ENCODE data around the gene ARL16. TPM values are rescaled to one million over a fixed set of nuclear protein-coding genes. Genes with fewer than 3 reads are reported as not detected.

ARL16 gene
- total RNA-seq, 1 donor from 2014 or later = 53.7 TPM

GRCh38 chr17:81722184-81723120 lies 38.9 kb upstream of the ARL16 start:
- no peak for TF ChIP-seq CTCF (conservative IDR thresholded peaks at IDR 0.05)
- no peaks in the 10 kb centered on the region for H3K36me3 Mint-ChIP-seq (ENCODE audit: low read depth)
- no peak overlapping the region for H3K4me3 Mint-ChIP-seq
- no peaks in the 10 kb centered on the region for H3K9me3 Mint-ChIP-seq
- H3K4me1 Mint-ChIP-seq = no peaks in the 10 kb centered on the region
- H3K27ac Mint-ChIP-seq (ENCODE audit: unreplicated experiment) = no peak overlapping the region
- no peak for DNase-seq (ENCODE audit: low read depth, low spot score)
- H3K27me3 Mint-ChIP-seq (ENCODE audit: low read depth) = peaks cover 12% of the 10 kb centered on the region

GRCh38 chr17:81720267-81721071 lies 36.9 kb upstream of the ARL16 start:
- H3K9me3 Mint-ChIP-seq = no peaks in the 10 kb centered on the region
- H3K27me3 Mint-ChIP-seq (ENCODE audit: low read depth) = peaks cover 10% of the 10 kb centered on the region
- H3K27ac Mint-ChIP-seq (ENCODE audit: unreplicated experiment) = peak overlapping the region; percentile 19
- no peaks in the 10 kb centered on the region for H3K4me1 Mint-ChIP-seq
- peak overlapping the region; percentile 44 for H3K4me3 Mint-ChIP-seq
- no peak for DNase-seq (ENCODE audit: low read depth, low spot score)
- H3K36me3 Mint-ChIP-seq (ENCODE audit: low read depth) = no peaks in the 10 kb centered on the region
- TF ChIP-seq CTCF (conservative IDR thresholded peaks at IDR 0.05) = no peak

DNA sequence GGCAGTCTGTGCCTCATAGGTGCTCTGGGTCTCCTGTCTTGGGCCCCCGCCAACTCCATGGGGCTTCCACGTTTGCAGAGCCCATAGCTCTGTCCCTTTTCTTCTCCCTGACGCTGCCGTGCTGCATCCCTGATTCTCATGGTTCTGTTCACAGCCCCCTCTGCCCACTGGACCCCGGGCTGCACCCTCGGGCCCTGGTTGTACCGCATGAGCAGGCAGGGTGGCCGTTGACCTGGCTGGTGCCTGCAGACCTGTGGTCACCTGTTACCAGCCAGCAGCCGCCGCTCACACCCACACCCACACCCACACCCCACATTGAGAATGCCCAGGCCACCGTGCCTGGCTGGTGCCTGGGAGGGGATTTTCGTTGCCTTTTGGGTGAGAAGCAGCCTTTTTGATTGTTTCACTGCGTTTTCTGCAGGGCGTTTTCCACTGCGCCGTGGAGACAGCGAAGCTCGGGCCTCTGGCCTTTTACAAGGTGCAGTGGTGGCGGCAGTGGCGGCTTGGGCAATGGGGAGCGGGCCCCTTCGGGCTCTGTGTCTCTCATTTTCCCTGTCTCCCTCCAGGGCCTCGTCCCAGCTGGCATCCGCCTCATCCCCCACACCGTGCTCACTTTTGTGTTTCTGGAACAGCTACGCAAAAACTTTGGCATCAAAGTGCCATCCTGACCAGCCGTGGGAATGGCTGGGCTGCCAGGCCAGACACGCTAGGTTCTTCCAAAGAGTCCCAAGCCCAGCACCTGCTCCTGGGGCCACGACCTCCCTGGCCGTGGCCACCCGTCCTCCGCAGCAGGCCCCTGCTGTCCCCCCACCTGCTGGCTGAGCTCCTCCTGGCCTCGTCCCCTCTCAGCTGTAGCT lies 36.0 kb upstream of the ARL16 start:
- TF ChIP-seq CTCF (conservative IDR thresholded peaks at IDR 0.05) = no peak
- H3K27ac Mint-ChIP-seq (ENCODE audit: unreplicated experiment) = peak overlapping the region; percentile 19
- H3K4me3 Mint-ChIP-seq = no peak overlapping the region
- no peaks in the 10 kb centered on the region for H3K4me1 Mint-ChIP-seq
- H3K36me3 Mint-ChIP-seq (ENCODE audit: low read depth) = no peaks in the 10 kb centered on the region
- no peak for DNase-seq (ENCODE audit: low read depth, low spot score)
- H3K9me3 Mint-ChIP-seq = no peaks in the 10 kb centered on the region
- peaks cover 10% of the 10 kb centered on the region for H3K27me3 Mint-ChIP-seq (ENCODE audit: low read depth)

GRCh38 chr17:81717766-81718089 lies 34.1 kb upstream of the ARL16 start:
- peaks cover 6% of the 10 kb centered on the region for H3K36me3 Mint-ChIP-seq (ENCODE audit: low read depth)
- H3K4me1 Mint-ChIP-seq = peaks cover 7% of the 10 kb centered on the region
- no peak overlapping the region for H3K27ac Mint-ChIP-seq (ENCODE audit: unreplicated experiment)
- TF ChIP-seq CTCF (conservative IDR thresholded peaks at IDR 0.05) = no peak
- H3K4me3 Mint-ChIP-seq = peak overlapping the region; percentile 62
- H3K27me3 Mint-ChIP-seq (ENCODE audit: low read depth) = peaks cover 9% of the 10 kb centered on the region
- H3K9me3 Mint-ChIP-seq = no peaks in the 10 kb centered on the region
- no peak for DNase-seq (ENCODE audit: low read depth, low spot score)

Data from neural crest cell (in vitro differentiated cells).